Stomach (tissue), 4 donors: ENCODE measurements around the gene KLK15.

Source experiments
- EP300 ChIP-seq: sonication (generic); formaldehyde crosslinking; IDR thresholded peaks from one replicate; pipeline ENCODE4 v1.6.1; 2017; ENCODE audit warnings: antibody characterized with exemption
- POLR2A ChIP-seq, 4 donors: fragments of 450-650 bp; IDR thresholded peaks; one replicate each; pipeline ENCODE4 v1.6.1; 2016; ENCODE audit warnings: antibody characterized with exemption in 4 of 4, control low read depth in 2 of 4, mild to moderate bottlenecking in 1 of 4, moderate library complexity in 1 of 4
- POLR2AphosphoS5 ChIP-seq, 3 donors: sonication (generic); formaldehyde crosslinking; IDR thresholded peaks; one replicate each; pipeline ENCODE4 v1.6.1; 2016; ENCODE audit warnings: antibody characterized with exemption in 3 of 3
- TF ChIP-seq, protein P1 (sequence below), 7 experiments: fragments of 450-650 bp in 4 of 7; fragments of 200-600 bp in 3 of 7; sonication (generic) in 3 of 7; IDR thresholded peaks; one replicate each; pipeline ENCODE4 v1.5.1; 2016 to 2019; ENCODE audit warnings: antibody characterized with exemption in 7 of 7, control low read depth in 2 of 7, mild to moderate bottlenecking in 1 of 7

- TF ChIP-seq, protein P1, sequence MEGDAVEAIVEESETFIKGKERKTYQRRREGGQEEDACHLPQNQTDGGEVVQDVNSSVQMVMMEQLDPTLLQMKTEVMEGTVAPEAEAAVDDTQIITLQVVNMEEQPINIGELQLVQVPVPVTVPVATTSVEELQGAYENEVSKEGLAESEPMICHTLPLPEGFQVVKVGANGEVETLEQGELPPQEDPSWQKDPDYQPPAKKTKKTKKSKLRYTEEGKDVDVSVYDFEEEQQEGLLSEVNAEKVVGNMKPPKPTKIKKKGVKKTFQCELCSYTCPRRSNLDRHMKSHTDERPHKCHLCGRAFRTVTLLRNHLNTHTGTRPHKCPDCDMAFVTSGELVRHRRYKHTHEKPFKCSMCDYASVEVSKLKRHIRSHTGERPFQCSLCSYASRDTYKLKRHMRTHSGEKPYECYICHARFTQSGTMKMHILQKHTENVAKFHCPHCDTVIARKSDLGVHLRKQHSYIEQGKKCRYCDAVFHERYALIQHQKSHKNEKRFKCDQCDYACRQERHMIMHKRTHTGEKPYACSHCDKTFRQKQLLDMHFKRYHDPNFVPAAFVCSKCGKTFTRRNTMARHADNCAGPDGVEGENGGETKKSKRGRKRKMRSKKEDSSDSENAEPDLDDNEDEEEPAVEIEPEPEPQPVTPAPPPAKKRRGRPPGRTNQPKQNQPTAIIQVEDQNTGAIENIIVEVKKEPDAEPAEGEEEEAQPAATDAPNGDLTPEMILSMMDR (IDR thresholded peaks at IDR 0.05), result no peak
- TF ChIP-seq POLR2A (IDR thresholded peaks at IDR 0.05) (no peak), POLR2AphosphoS5 (IDR thresholded peaks at IDR 0.05) (no peak), EP300 (no peak)
Measured at GRCh38 chr19:50844296-50844935, 11.0 kb upstream of the KLK15 start.
